ENCODE data around the gene CACNA1A.

Gene CACNA1A

GRCh38 chr19:13463296-13463695, 43.0 kb downstream of the CACNA1A start:
- Histone ChIP-seq H3K36me3 (ENCODE audit: control insufficient read depth, insufficient read depth, low read length) (no peaks in the 10 kb centered on the region), H3K27ac (ENCODE audit: insufficient read depth, low read depth, low read length, poor library complexity, severe bottlenecking) (no peak overlapping the region), H3K4me1 (ENCODE audit: control insufficient read depth, insufficient read depth, low read length) (peaks cover 20% of the 10 kb centered on the region), H3K9me3 (ENCODE audit: control insufficient read depth, low read length) (no peaks in the 10 kb centered on the region), H3K27me3 (ENCODE audit: control insufficient read depth, insufficient read depth, low read length, poor library complexity, severe bottlenecking) (no peaks in the 10 kb centered on the region), H3K4me3 (ENCODE audit: insufficient read depth, low read depth, low read length) (no peak overlapping the region)
- WGBS, 2 experiments = 23 to 27% methylated on average over 6 of the region's 6 CpGs

- 52 to 61% methylated on average over 12 of the region's 12 CpGs for WGBS, 2 experiments
- no peaks in the 10 kb centered on the region for H3K9me3 ChIP-seq (ENCODE audit: control insufficient read depth, low read length)
- H3K36me3 ChIP-seq (ENCODE audit: control insufficient read depth, insufficient read depth, low read length) = no peaks in the 10 kb centered on the region
- H3K27ac ChIP-seq (ENCODE audit: insufficient read depth, low read depth, low read length, poor library complexity, severe bottlenecking) = no peak overlapping the region
- H3K4me3 ChIP-seq (ENCODE audit: insufficient read depth, low read depth, low read length) = no peak overlapping the region
- H3K4me1 ChIP-seq (ENCODE audit: control insufficient read depth, insufficient read depth, low read length) = peaks cover 20% of the 10 kb centered on the region
- H3K27me3 ChIP-seq (ENCODE audit: control insufficient read depth, insufficient read depth, low read length, poor library complexity, severe bottlenecking) = no peaks in the 10 kb centered on the region
These were observed 44.7 kb downstream of the CACNA1A start for GRCh38 chr19:13461536-13461935.

- WGBS, 2 experiments = 13 to 17% methylated on average over 7 of the region's 7 CpGs
- no peaks in the 10 kb centered on the region for H3K9me3 ChIP-seq (ENCODE audit: control insufficient read depth, low read length)
- no peak overlapping the region for H3K27ac ChIP-seq (ENCODE audit: insufficient read depth, low read depth, low read length, poor library complexity, severe bottlenecking)
These were observed 46.2 kb downstream of the CACNA1A start for GRCh38 chr19:13460045-13460444.

GRCh38 chr19:13459351-13459750, 46.9 kb downstream of the CACNA1A start:
- Histone ChIP-seq H3K27ac (ENCODE audit: insufficient read depth, low read depth, low read length, poor library complexity, severe bottlenecking) (peak overlapping the region; percentile 48), H3K36me3 (ENCODE audit: control insufficient read depth, insufficient read depth, low read length) (no peaks in the 10 kb centered on the region), H3K27me3 (ENCODE audit: control insufficient read depth, insufficient read depth, low read length, poor library complexity, severe bottlenecking) (no peaks in the 10 kb centered on the region), H3K4me3 (ENCODE audit: insufficient read depth, low read depth, low read length) (no peak overlapping the region), H3K9me3 (ENCODE audit: control insufficient read depth, low read length) (no peaks in the 10 kb centered on the region), H3K4me1 (ENCODE audit: control insufficient read depth, insufficient read depth, low read length) (peaks cover 20% of the 10 kb centered on the region)
- 26 to 31% methylated on average over 10 of the region's 10 CpGs for WGBS, 2 experiments

More at GRCh38 chr19:13460045-13460444, 46.2 kb downstream of the CACNA1A start:
- H3K36me3 ChIP-seq (ENCODE audit: control insufficient read depth, insufficient read depth, low read length) = no peaks in the 10 kb centered on the region
- H3K27me3 ChIP-seq (ENCODE audit: control insufficient read depth, insufficient read depth, low read length, poor library complexity, severe bottlenecking) = no peaks in the 10 kb centered on the region
- H3K4me3 ChIP-seq (ENCODE audit: insufficient read depth, low read depth, low read length) = no peak overlapping the region
- H3K4me1 ChIP-seq (ENCODE audit: control insufficient read depth, insufficient read depth, low read length) = peaks cover 20% of the 10 kb centered on the region

- no peaks in the 10 kb centered on the region for H3K27me3 ChIP-seq (ENCODE audit: control insufficient read depth, insufficient read depth, low read length, poor library complexity, severe bottlenecking)
- H3K4me3 ChIP-seq (ENCODE audit: insufficient read depth, low read depth, low read length) = no peak overlapping the region
- H3K9me3 ChIP-seq (ENCODE audit: control insufficient read depth, low read length) = peaks cover 4% of the 10 kb centered on the region
- no peak overlapping the region for H3K27ac ChIP-seq (ENCODE audit: insufficient read depth, low read depth, low read length, poor library complexity, severe bottlenecking)
- WGBS, 2 experiments = 92 to 96% methylated on average over 4 of the region's 4 CpGs
- no peaks in the 10 kb centered on the region for H3K4me1 ChIP-seq (ENCODE audit: control insufficient read depth, insufficient read depth, low read length)
- H3K36me3 ChIP-seq (ENCODE audit: control insufficient read depth, insufficient read depth, low read length) = peaks cover 18% of the 10 kb centered on the region
These were observed 54.8 kb downstream of the CACNA1A start for GRCh38 chr19:13451434-13451995.

- Histone ChIP-seq H3K27me3 (ENCODE audit: control insufficient read depth, insufficient read depth, low read length, poor library complexity, severe bottlenecking) (no peaks in the 10 kb centered on the region), H3K9me3 (ENCODE audit: control insufficient read depth, low read length) (peaks cover 4% of the 10 kb centered on the region), H3K27ac (ENCODE audit: insufficient read depth, low read depth, low read length, poor library complexity, severe bottlenecking) (no peak overlapping the region), H3K4me1 (ENCODE audit: control insufficient read depth, insufficient read depth, low read length) (no peaks in the 10 kb centered on the region), H3K4me3 (ENCODE audit: insufficient read depth, low read depth, low read length) (no peak overlapping the region), H3K36me3 (ENCODE audit: control insufficient read depth, insufficient read depth, low read length) (peaks cover 17% of the 10 kb centered on the region)
- 86% methylated on average over 6 of the region's 6 CpGs for WGBS, 2 experiments
These were observed 58.3 kb downstream of the CACNA1A start for GRCh38 chr19:13447978-13448377.

- no peaks in the 10 kb centered on the region for H3K27me3 ChIP-seq (ENCODE audit: control insufficient read depth, insufficient read depth, low read length, poor library complexity, severe bottlenecking)
- H3K27ac ChIP-seq (ENCODE audit: insufficient read depth, low read depth, low read length, poor library complexity, severe bottlenecking) = no peak overlapping the region
- no peak overlapping the region for H3K4me3 ChIP-seq (ENCODE audit: insufficient read depth, low read depth, low read length)
- H3K9me3 ChIP-seq (ENCODE audit: control insufficient read depth, low read length) = no peaks in the 10 kb centered on the region
- 49% methylated on average over 10 of the region's 10 CpGs for WGBS, 2 experiments
- no peaks in the 10 kb centered on the region for H3K36me3 ChIP-seq (ENCODE audit: control insufficient read depth, insufficient read depth, low read length)
- no peaks in the 10 kb centered on the region for H3K4me1 ChIP-seq (ENCODE audit: control insufficient read depth, insufficient read depth, low read length)
These were observed 64.3 kb downstream of the CACNA1A start for GRCh38 chr19:13441810-13442512.

GRCh38 chr19:13437919-13438618, 68.2 kb downstream of the CACNA1A start:
- no peaks in the 10 kb centered on the region for H3K27me3 ChIP-seq (ENCODE audit: control insufficient read depth, insufficient read depth, low read length, poor library complexity, severe bottlenecking)
- 90 to 92% methylated on average over 6 of the region's 6 CpGs for WGBS, 2 experiments
- H3K36me3 ChIP-seq (ENCODE audit: control insufficient read depth, insufficient read depth, low read length) = no peaks in the 10 kb centered on the region
- no peak overlapping the region for H3K4me3 ChIP-seq (ENCODE audit: insufficient read depth, low read depth, low read length)
- H3K9me3 ChIP-seq (ENCODE audit: control insufficient read depth, low read length) = no peaks in the 10 kb centered on the region
- H3K4me1 ChIP-seq (ENCODE audit: control insufficient read depth, insufficient read depth, low read length) = no peaks in the 10 kb centered on the region
- no peak overlapping the region for H3K27ac ChIP-seq (ENCODE audit: insufficient read depth, low read depth, low read length, poor library complexity, severe bottlenecking)

GRCh38 chr19:13436352-13436751, 69.9 kb downstream of the CACNA1A start:
- no peaks in the 10 kb centered on the region for H3K27me3 ChIP-seq (ENCODE audit: control insufficient read depth, insufficient read depth, low read length, poor library complexity, severe bottlenecking)
- peak overlapping the region; percentile 36 for H3K27ac ChIP-seq (ENCODE audit: insufficient read depth, low read depth, low read length, poor library complexity, severe bottlenecking)
- WGBS, 2 experiments = 79 to 81% methylated on average over 1 of the region's 1 CpG
- no peaks in the 10 kb centered on the region for H3K4me1 ChIP-seq (ENCODE audit: control insufficient read depth, insufficient read depth, low read length)
- H3K36me3 ChIP-seq (ENCODE audit: control insufficient read depth, insufficient read depth, low read length) = no peaks in the 10 kb centered on the region
- no peak overlapping the region for H3K4me3 ChIP-seq (ENCODE audit: insufficient read depth, low read depth, low read length)
- no peaks in the 10 kb centered on the region for H3K9me3 ChIP-seq (ENCODE audit: control insufficient read depth, low read length)

GRCh38 chr19:13430790-13431582, 75.3 kb downstream of the CACNA1A start:
- no peak overlapping the region for H3K27ac ChIP-seq (ENCODE audit: insufficient read depth, low read depth, low read length, poor library complexity, severe bottlenecking)
- H3K27me3 ChIP-seq (ENCODE audit: control insufficient read depth, insufficient read depth, low read length, poor library complexity, severe bottlenecking) = no peaks in the 10 kb centered on the region
- no peaks in the 10 kb centered on the region for H3K9me3 ChIP-seq (ENCODE audit: control insufficient read depth, low read length)
- 77 to 84% methylated on average over 5 of the region's 5 CpGs for WGBS, 2 experiments
- no peaks in the 10 kb centered on the region for H3K4me1 ChIP-seq (ENCODE audit: control insufficient read depth, insufficient read depth, low read length)
- H3K4me3 ChIP-seq (ENCODE audit: insufficient read depth, low read depth, low read length) = no peak overlapping the region
- no peaks in the 10 kb centered on the region for H3K36me3 ChIP-seq (ENCODE audit: control insufficient read depth, insufficient read depth, low read length)
